Mesenchymal stem cell (in vitro differentiated cells and primary cell): ENCODE measurements around the gene FARP1.
A peak's percentile ranks its signal among the peaks of the same experiment; 100 is the strongest.

Experiments used
- DNase-seq: peaks from one replicate; pipeline ENCODE4 v3.0.0-alpha.2; 2013
- H2AFZ ChIP-seq: one replicate; pipeline ENCODE4 v1.6.1; 2013; ENCODE audit warnings: low read depth, mild to moderate bottlenecking, control low read depth, inconsistent platforms, low read length, moderate library complexity
- H2AK5ac ChIP-seq: 2 replicates; pipeline ENCODE4 v1.6.1; 2013; ENCODE audit warnings: low read length, moderate library complexity, mild to moderate bottlenecking, inconsistent platforms; ENCODE audit not compliant: severe bottlenecking
- H2BK120ac ChIP-seq: one replicate; pipeline ENCODE4 v1.6.1; 2013; ENCODE audit warnings: low read depth, mild to moderate bottlenecking, inconsistent platforms, low read length, moderate library complexity
- H2BK12ac ChIP-seq, 2 experiments: one replicate each; pipeline ENCODE4 v1.6.1; 2013; ENCODE audit warnings: inconsistent platforms in 2 of 2, low read length in 2 of 2, mild to moderate bottlenecking in 2 of 2, moderate library complexity in 2 of 2, control low read depth in 1 of 2
- H2BK15ac ChIP-seq: one replicate; pipeline ENCODE4 v1.6.1; 2013; ENCODE audit warnings: mild to moderate bottlenecking, low read depth, inconsistent platforms; ENCODE audit not compliant: poor library complexity, severe bottlenecking
- H2BK5ac ChIP-seq: 2 replicates; pipeline ENCODE4 v1.6.1; 2013; ENCODE audit warnings: low read depth, mild to moderate bottlenecking, low read length, control low read depth, inconsistent platforms; ENCODE audit not compliant: poor library complexity, severe bottlenecking
- H3K14ac ChIP-seq, 2 experiments: one replicate each; pipeline ENCODE4 v1.6.1; 2013; ENCODE audit warnings: inconsistent platforms in 2 of 2, low read length in 2 of 2, control low read depth in 1 of 2, mild to moderate bottlenecking in 1 of 2, moderate library complexity in 1 of 2
- H3K18ac ChIP-seq, 2 experiments: one replicate each; pipeline ENCODE4 v1.6.1; 2013; ENCODE audit warnings: inconsistent platforms in 2 of 2, low read length in 2 of 2, control low read depth in 1 of 2, low read depth in 1 of 2, mild to moderate bottlenecking in 1 of 2
- H3K23ac ChIP-seq, 2 experiments: one replicate each; pipeline ENCODE4 v1.6.1; 2013; ENCODE audit warnings: inconsistent platforms in 2 of 2, low read length in 2 of 2, mild to moderate bottlenecking in 2 of 2, moderate library complexity in 2 of 2, control low read depth in 1 of 2
- H3K27ac ChIP-seq: 2 replicates; pipeline ENCODE4 v1.5.1; 2013; ENCODE audit warnings: mild to moderate bottlenecking, moderate library complexity, low read length, control low read depth, inconsistent platforms; ENCODE audit not compliant: poor library complexity, severe bottlenecking
- H3K27me3 ChIP-seq, 2 experiments: 2 replicates each; pipeline versions ENCODE4 v1.6.1 to v1.7.0; 2013; ENCODE audit warnings: low read length in 2 of 2, mild to moderate bottlenecking in 2 of 2, moderate library complexity in 2 of 2, control low read depth in 1 of 2, inconsistent platforms in 1 of 2; ENCODE audit not compliant: control insufficient read depth in 1 of 2, insufficient read depth in 1 of 2
- H3K36me3 ChIP-seq, 2 experiments: 2 replicates each; pipeline versions ENCODE4 v1.6.1 to v1.7.0; 2013; ENCODE audit warnings: low read length in 2 of 2, control low read depth in 1 of 2, inconsistent platforms in 1 of 2, low read depth in 1 of 2, mild to moderate bottlenecking in 1 of 2; ENCODE audit not compliant: insufficient read depth in 2 of 2, control insufficient read depth in 1 of 2
- H3K4ac ChIP-seq, 2 experiments: one replicate each; pipeline ENCODE4 v1.6.1; 2013; ENCODE audit warnings: inconsistent platforms in 2 of 2, low read length in 2 of 2, mild to moderate bottlenecking in 2 of 2, moderate library complexity in 2 of 2, control low read depth in 1 of 2, low read depth in 1 of 2
- H3K4me1 ChIP-seq: 2 replicates; pipeline ENCODE4 v1.6.1; 2013; ENCODE audit warnings: low read depth, low read length, control low read depth; ENCODE audit not compliant: control insufficient read depth, insufficient read depth
- H3K4me2 ChIP-seq: 2 replicates; pipeline ENCODE4 v1.6.1; 2013; ENCODE audit warnings: low read length, mild to moderate bottlenecking, inconsistent platforms; ENCODE audit not compliant: poor library complexity, severe bottlenecking
- H3K4me3 ChIP-seq, 2 experiments: 2 replicates each; pipeline versions ENCODE4 v1.5.1 to v1.7.0; 2013; ENCODE audit warnings: low read length in 2 of 2, mild to moderate bottlenecking in 2 of 2, control low read depth in 1 of 2, low read depth in 1 of 2; ENCODE audit not compliant: insufficient read depth in 1 of 2
- H3K79me1 ChIP-seq: replicated peaks from 2 replicates; pipeline ENCODE4 v1.6.1; 2013; ENCODE audit warnings: mild to moderate bottlenecking, control low read depth, low read length, inconsistent platforms; ENCODE audit not compliant: poor library complexity, severe bottlenecking
- H3K9ac ChIP-seq: 2 replicates; pipeline ENCODE4 v1.7.0; 2013; ENCODE audit warnings: mild to moderate bottlenecking, low read length, moderate library complexity
- H3K9me3 ChIP-seq: 2 replicates; pipeline ENCODE4 v1.7.0; 2013; ENCODE audit warnings: mild to moderate bottlenecking, low read length; ENCODE audit not compliant: control insufficient read depth
- H4K8ac ChIP-seq: one replicate; pipeline ENCODE4 v1.6.1; 2013; ENCODE audit warnings: inconsistent platforms, mild to moderate bottlenecking, low read length, moderate library complexity
- H4K91ac ChIP-seq: one replicate; pipeline ENCODE4 v1.6.1; 2013; ENCODE audit warnings: mild to moderate bottlenecking, low read length, inconsistent platforms
- WGBS: methylation state at CpG from one replicate; pipeline ENCODE4 v1.1.7; 2013; ENCODE audit warnings: mixed read lengths; 5-methylcytosine and 5-hydroxymethylcytosine counted together

The FARP1 gene

GRCh38 chr13:98503175-98504028 lies 360.5 kb downstream of the FARP1 start:
- H2AK5ac ChIP-seq = no peak overlapping the region
- H3K4me3 ChIP-seq = peak overlapping the region in 1 of 2 experiments; percentile 67
- peak overlapping the region in 1 of 2 experiments; percentile 24 for H3K4ac ChIP-seq
- H2BK5ac ChIP-seq = no peak overlapping the region
- H3K79me1 ChIP-seq = peaks cover 36% of the 10 kb centered on the region
- H2BK120ac ChIP-seq = no peak overlapping the region
- H3K4me2 ChIP-seq = peak overlapping the region; percentile 17
- H4K91ac ChIP-seq = no peak overlapping the region
- H3K27me3 ChIP-seq = no peaks in the 10 kb centered on the region
- peak overlapping the region; percentile 60 for H3K9ac ChIP-seq
- peak overlapping the region; percentile 29 for H3K27ac ChIP-seq
- H2AFZ ChIP-seq = no peak overlapping the region
- peaks cover 20 to 21% of the 10 kb centered on the region in 2 experiments for H3K36me3 ChIP-seq
- peak overlapping the region; percentile 42 for H4K8ac ChIP-seq
- H3K9me3 ChIP-seq = no peaks in the 10 kb centered on the region
- no peak overlapping the region for H2BK15ac ChIP-seq
- 84% methylated on average over 7 of the region's 10 CpGs for WGBS
- peak overlapping the region in 1 of 2 experiments; percentile 34 for H3K23ac ChIP-seq
- peak; percentile 36 for DNase-seq
- H3K18ac ChIP-seq = no peak overlapping the region
- H2BK12ac ChIP-seq = peak overlapping the region in 1 of 2 experiments; percentile 15
- H3K14ac ChIP-seq = no peak overlapping the region
- peaks cover 23% of the 10 kb centered on the region for H3K4me1 ChIP-seq

- no peak overlapping the region for H2BK12ac ChIP-seq
- no peak overlapping the region for H2AFZ ChIP-seq
- no peak overlapping the region for H3K27ac ChIP-seq
- peak overlapping the region in 1 of 2 experiments; percentile 34 for H3K23ac ChIP-seq
- H3K4me1 ChIP-seq = peaks cover 23% of the 10 kb centered on the region
- no peak overlapping the region for H4K8ac ChIP-seq
- H3K79me1 ChIP-seq = peaks cover 32% of the 10 kb centered on the region
- H2AK5ac ChIP-seq = no peak overlapping the region
- WGBS = no CpG with 5 or more reads among the region's 1 CpG
- H2BK5ac ChIP-seq = no peak overlapping the region
- no peak overlapping the region for H3K18ac ChIP-seq
- peak overlapping the region; percentile 17 for H3K4me2 ChIP-seq
- peak overlapping the region in 1 of 2 experiments; percentile 67 for H3K4me3 ChIP-seq
- H2BK15ac ChIP-seq = no peak overlapping the region
- H3K14ac ChIP-seq = no peak overlapping the region
- H3K27me3 ChIP-seq = no peaks in the 10 kb centered on the region
- DNase-seq = no peak
- no peak overlapping the region for H4K91ac ChIP-seq
- H2BK120ac ChIP-seq = no peak overlapping the region
- H3K36me3 ChIP-seq = peaks cover 15% of the 10 kb centered on the region in 2 experiments
- no peaks in the 10 kb centered on the region for H3K9me3 ChIP-seq
- H3K4ac ChIP-seq = peak overlapping the region in 1 of 2 experiments; percentile 24
- peak overlapping the region; percentile 60 for H3K9ac ChIP-seq
Observed at GRCh38 chr13:98504029-98504351, 361.1 kb downstream of the FARP1 start.

- DNase-seq = no peak
- Histone ChIP-seq H3K27ac (no peak overlapping the region), H3K4ac (no peak overlapping the region), H2AFZ (no peak overlapping the region), H3K14ac (peak overlapping the region in 1 of 2 experiments; percentile 89), H3K4me1 (peaks cover 24% of the 10 kb centered on the region), H2BK15ac (no peak overlapping the region), H3K79me1 (peaks cover 27% of the 10 kb centered on the region), H3K4me3 (peak overlapping the region in 1 of 2 experiments; percentile 67), H2BK5ac (no peak overlapping the region), H2BK12ac (peak overlapping the region in 1 of 2 experiments; percentile 15), H3K9me3 (no peaks in the 10 kb centered on the region), H3K27me3 (no peaks in the 10 kb centered on the region), H2AK5ac (no peak overlapping the region), H3K36me3 (peaks cover 10 to 11% of the 10 kb centered on the region in 2 experiments), H2BK120ac (no peak overlapping the region), H3K9ac (peak overlapping the region; percentile 60), H4K91ac (no peak overlapping the region), H3K4me2 (no peak overlapping the region), H3K23ac (peak overlapping the region in 1 of 2 experiments; percentile 63), H4K8ac (no peak overlapping the region), H3K18ac (peak overlapping the region in 1 of 2 experiments; percentile 18)
- over 99% methylated on average over 11 of the region's 12 CpGs for WGBS
Observed at GRCh38 chr13:98504371-98504963, 361.6 kb downstream of the FARP1 start.
